HG02623 (cell line): ENCODE data around the gene PRAMEF5.
"Not testable (repeated sequence)": the region's sequence is repeated elsewhere in the genome, so short reads cannot be mapped to it uniquely, and the experiment has no call there.

Experiments
- ATAC-seq: cut with Tn5 transposase; IDR thresholded peaks from one replicate; pipeline ENCODE4 v1.9.1; 2021; ENCODE audit warnings: moderate library complexity; ENCODE audit not compliant: unreplicated experiment

The PRAMEF5 gene

GRCh38 chr1:13265124-13265523, 11.1 kb downstream of the PRAMEF5 start:
- not testable (repeated sequence) for ATAC-seq

- ATAC-seq, result not testable (repeated sequence)
Measured at GRCh38 chr1:13277016-13277415, 23.0 kb downstream of the PRAMEF5 start.

GRCh38 chr1:13279617-13280016, 25.6 kb downstream of the PRAMEF5 start:
- not testable (repeated sequence) for ATAC-seq

DNA sequence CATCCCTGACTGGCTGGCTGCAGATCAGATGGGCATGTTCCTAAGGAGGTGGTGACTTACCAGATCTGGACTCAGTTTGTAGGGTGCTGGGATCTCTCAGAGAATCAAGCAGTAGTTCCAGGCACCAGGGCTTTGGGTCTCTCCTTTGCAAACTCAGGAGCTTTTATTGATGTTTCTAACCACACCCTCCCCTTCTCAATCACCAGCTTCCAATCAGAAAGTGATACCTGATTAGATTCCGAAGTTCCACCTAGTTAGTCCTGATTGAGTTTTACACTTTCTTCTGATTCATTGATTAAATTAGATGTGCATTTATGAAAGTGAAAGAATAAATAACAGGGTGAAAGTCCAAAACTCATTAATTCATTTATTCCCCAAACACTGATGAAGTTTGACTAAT, 31.0 kb downstream of the PRAMEF5 start, which contains the start of gene PRAMEF8:
Gene PRAMEF8 (minus strand): TSS at position 101 of the 400 bp plus-strand sequence. CDS start 1,046 bp downstream, outside the sequence.
- not testable (repeated sequence) for ATAC-seq

GRCh38 chr1:13289030-13289429, 35.0 kb downstream of the PRAMEF5 start:
- not testable (repeated sequence) for ATAC-seq

DNA sequence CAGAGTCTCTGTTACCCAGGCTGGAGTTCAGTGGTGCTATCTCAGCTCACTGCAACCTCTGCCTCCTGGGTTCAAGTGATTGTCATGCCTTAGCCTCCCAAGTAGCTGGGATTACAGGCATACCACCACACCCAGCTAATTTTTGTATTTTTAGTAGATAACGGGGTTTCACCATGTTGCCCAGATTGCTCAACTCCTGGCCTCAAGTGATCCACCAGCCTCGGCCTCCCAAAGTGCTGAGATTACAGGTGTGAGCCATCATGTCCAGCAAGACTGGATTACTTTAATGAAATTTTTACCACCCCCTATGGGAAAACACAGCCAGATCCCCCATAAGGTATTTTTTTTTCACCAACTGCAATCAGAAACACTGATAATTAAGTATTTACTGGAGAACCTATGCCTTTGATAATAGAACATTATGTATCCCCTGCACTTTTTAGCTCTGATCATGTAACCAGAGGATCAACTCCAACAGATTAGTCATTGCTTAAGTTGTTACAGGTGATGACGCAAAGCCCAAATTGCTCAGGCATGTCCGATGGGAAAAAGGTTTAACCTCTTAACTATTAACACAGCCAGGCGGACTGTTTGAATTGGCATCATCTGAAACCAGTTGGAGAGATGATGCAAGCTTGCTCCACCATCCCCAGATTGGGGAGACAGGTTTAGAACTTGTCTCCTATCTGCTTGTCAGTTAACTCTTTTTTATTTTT, 43.4 kb downstream of the PRAMEF5 start:
- not testable (repeated sequence) for ATAC-seq

- not testable (repeated sequence) for ATAC-seq
Measured at GRCh38 chr1:13298699-13299098, 44.7 kb downstream of the PRAMEF5 start.

DNA sequence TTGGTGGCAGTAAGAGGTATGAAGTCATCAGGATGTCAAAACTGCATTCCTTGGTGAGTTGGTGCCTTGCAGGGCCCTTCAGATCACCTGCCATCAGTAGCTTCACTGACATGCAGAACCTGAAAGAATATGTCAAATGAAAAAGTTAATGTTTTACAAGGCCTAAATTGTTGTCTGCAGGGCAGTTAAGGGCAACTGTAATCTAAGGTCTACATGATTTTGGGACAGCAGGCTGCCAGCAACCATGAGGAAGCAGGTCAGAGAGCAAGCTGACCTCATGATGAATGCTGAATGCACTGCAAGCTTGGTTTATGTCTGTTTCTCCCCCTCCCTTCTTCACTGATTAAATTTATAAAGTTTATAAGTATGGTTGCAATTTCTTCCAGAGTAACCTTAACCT, 48.2 kb downstream of the PRAMEF5 start:
- ATAC-seq, result not testable (repeated sequence)

- not testable (repeated sequence) for ATAC-seq
Measured at GRCh38 chr1:13303239-13303638, 49.2 kb downstream of the PRAMEF5 start, which contains the start of gene PRAMEF33. Gene PRAMEF33, plus strand, starts transcription at chr1:13303539. Its CDS starts 2,416 bp downstream, at chr1:13305955.
